GM12878 (cell line): ENCODE measurements around the gene ZMYND12. TPM values are rescaled to one million over a fixed set of nuclear protein-coding genes. Genes with fewer than 3 reads are reported as not detected.
A peak's percentile ranks its signal among the peaks of the same experiment; 100 is the strongest.

Experiments used
- BRCA1 ChIP-seq: IDR thresholded peaks from 2 replicates; pipeline ENCODE4 v1.6.1; 2011; ENCODE audit warnings: low read depth, low read length, improper control_type of control experiment
- CHD1 ChIP-seq: IDR thresholded peaks from 2 replicates; pipeline ENCODE4 v1.6.1; 2012; ENCODE audit warnings: low read depth, low read length, improper control_type of control experiment
- CHD2 ChIP-seq: IDR thresholded peaks from 2 replicates; pipeline ENCODE4 v1.6.1; 2011; ENCODE audit warnings: low read depth, low read length, improper control_type of control experiment, borderline replicate concordance
- GATAD2B ChIP-seq: fragments of 450-650 bp; conservative IDR thresholded peaks from 2 replicates; pipeline ENCODE4 v1.6.1; 2017; ENCODE audit warnings: low read depth, mild to moderate bottlenecking, moderate library complexity
- HDAC6 ChIP-seq: fragments of 200-600 bp; sonication (generic); IDR thresholded peaks from one replicate; pipeline ENCODE4 v1.8.0; 2017; ENCODE audit warnings: antibody characterized with exemption; ENCODE audit not compliant: unreplicated experiment
- IRF4 ChIP-seq: IDR thresholded peaks from 2 replicates; pipeline ENCODE4 v1.6.1; 2011; ENCODE audit warnings: low read depth, low read length
- JUND ChIP-seq: IDR thresholded peaks from 2 replicates; pipeline ENCODE4 v1.6.1; 2012; ENCODE audit warnings: low read depth, mild to moderate bottlenecking, low read length, improper control_type of control experiment, moderate library complexity
- NFXL1 ChIP-seq: fragments of 450-650 bp; IDR thresholded peaks from 2 replicates; pipeline ENCODE4 v1.6.1; 2017; ENCODE audit warnings: antibody characterized with exemption, mild to moderate bottlenecking, borderline replicate concordance
- RAD21 ChIP-seq: IDR thresholded peaks from 2 replicates; pipeline ENCODE4 v1.6.1; 2011; ENCODE audit warnings: mild to moderate bottlenecking, low read depth, low read length, moderate library complexity; ENCODE audit not compliant: insufficient read depth
- RAD51 ChIP-seq: fragments of 450-650 bp; IDR thresholded peaks from 2 replicates; pipeline ENCODE4 v1.6.1; 2016; ENCODE audit warnings: moderate library complexity, mild to moderate bottlenecking, inconsistent platforms
- RELA ChIP-seq: fragments of 450-650 bp; IDR thresholded peaks from 2 replicates; pipeline ENCODE4 v1.8.0; 2014; ENCODE audit warnings: borderline replicate concordance; ENCODE audit not compliant: partially characterized antibody
- YY1 ChIP-seq: IDR thresholded peaks from 2 replicates; pipeline ENCODE4 v1.6.1; 2011; ENCODE audit warnings: low read depth, mild to moderate bottlenecking, low read length
- ZNF207 ChIP-seq: fragments of 450-650 bp; IDR thresholded peaks from 2 replicates; pipeline ENCODE4 v1.6.1; 2014; ENCODE audit warnings: antibody characterized with exemption, mild to moderate bottlenecking, borderline replicate concordance
- polyA plus RNA-seq, 11 experiments: library from polyadenylated mRNA; depleted of rRNA in 4 of 11; unstranded in 6 of 11; stranded (reverse) in 5 of 11; fragments of >200 nt; fragmentation: Nextera tagmentation in 4 of 11; fragmentation: Illumina TruSeq in 1 of 11; extraction: Ambion mirVana in 4 of 11; extraction: Trizol in 1 of 11; gene quantifications; 1 replicate in 1 of 11; 2 replicates in 10 of 11; pipeline versions ENCODE4 v1.2.1 to v1.2.3, GENCODE V29; 2011 to 2016; ENCODE audit warnings: inconsistent platforms in 2 of 11, missing spikeins in 2 of 11, low read depth in 1 of 11
- total RNA-seq, 4 experiments: library from RNA; depleted of rRNA in 3 of 4; stranded (reverse); fragments of >200 nt in 3 of 4; fragmentation: Illumina TruSeq in 1 of 4; extraction: Trizol in 1 of 4; gene quantifications; 2 replicates each; pipeline versions ENCODE4 v1.2.1 to v1.2.3, GENCODE V29; 2013 to 2021
- TF ChIP-seq, protein P1 (sequence below): fragments of 450-650 bp; formaldehyde crosslinking; IDR thresholded peaks from 2 replicates; pipeline ENCODE4 v1.4.0; 2020; ENCODE audit warnings: mild to moderate bottlenecking, moderate library complexity
- TF ChIP-seq, protein P2 (sequence below): IDR thresholded peaks from 2 replicates; pipeline ENCODE4 v1.6.1; 2011; ENCODE audit warnings: borderline replicate concordance, low read depth, mild to moderate bottlenecking, moderate library complexity, mixed read lengths, low read length; ENCODE audit not compliant: insufficient read depth; ENCODE audit errors: extremely low read length
- TF ChIP-seq, protein P3 (sequence below): fragments of 450-650 bp; IDR thresholded peaks from 2 replicates; pipeline ENCODE4 v1.6.1; 2017; ENCODE audit warnings: mild to moderate bottlenecking, low read depth, inconsistent platforms; ENCODE audit not compliant: poor library complexity, severe bottlenecking
- TF ChIP-seq, protein P4 (sequence below): fragments of 450-650 bp; IDR thresholded peaks from 2 replicates; pipeline ENCODE4 v1.6.1; 2017; ENCODE audit warnings: mild to moderate bottlenecking, moderate library complexity

The ZMYND12 gene
- total and polyA plus RNA-seq, 10 of the 15 experiments (the other 5 are each of a cell fraction or from before 2014, with no cell fraction given) = 0.26 to 1.4 (median 0.67) TPM

DNA sequence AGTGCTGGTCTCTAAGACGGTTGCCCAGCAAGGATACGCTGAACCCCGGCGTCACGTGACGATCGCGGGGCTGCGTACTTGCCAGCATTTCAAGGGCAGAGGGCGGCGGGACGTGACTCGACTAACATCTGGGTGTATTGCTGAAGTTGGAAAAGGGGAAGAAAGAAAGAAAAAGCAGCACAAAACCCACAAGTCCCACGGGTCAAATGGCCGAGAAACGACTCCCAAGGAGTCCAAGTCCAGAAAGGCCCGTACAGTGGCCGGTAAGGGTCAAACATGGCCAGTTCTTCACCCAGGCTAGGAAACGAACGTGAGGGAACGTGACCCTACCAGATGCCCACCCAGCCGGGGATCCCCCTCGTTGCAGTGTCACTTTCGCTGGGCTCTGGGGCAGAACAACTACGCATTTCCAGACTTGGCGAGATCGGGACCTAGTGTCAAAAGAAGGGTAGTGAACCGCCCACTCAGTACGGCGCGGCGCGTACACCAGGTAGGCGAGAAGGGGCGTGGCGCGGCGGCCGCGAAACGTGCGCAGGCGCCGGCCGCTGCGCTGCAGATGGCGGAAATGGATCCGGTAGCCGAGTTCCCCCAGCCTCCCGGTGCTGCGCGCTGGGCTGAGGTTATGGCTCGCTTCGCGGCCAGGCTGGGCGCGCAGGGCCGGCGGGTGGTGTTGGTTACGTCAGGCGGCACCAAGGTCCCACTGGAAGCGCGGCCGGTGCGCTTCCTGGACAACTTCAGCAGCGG lies at the start of gene ZMYND12, which contains the start of gene PPCS (continued):
- TF ChIP-seq, protein P1, sequence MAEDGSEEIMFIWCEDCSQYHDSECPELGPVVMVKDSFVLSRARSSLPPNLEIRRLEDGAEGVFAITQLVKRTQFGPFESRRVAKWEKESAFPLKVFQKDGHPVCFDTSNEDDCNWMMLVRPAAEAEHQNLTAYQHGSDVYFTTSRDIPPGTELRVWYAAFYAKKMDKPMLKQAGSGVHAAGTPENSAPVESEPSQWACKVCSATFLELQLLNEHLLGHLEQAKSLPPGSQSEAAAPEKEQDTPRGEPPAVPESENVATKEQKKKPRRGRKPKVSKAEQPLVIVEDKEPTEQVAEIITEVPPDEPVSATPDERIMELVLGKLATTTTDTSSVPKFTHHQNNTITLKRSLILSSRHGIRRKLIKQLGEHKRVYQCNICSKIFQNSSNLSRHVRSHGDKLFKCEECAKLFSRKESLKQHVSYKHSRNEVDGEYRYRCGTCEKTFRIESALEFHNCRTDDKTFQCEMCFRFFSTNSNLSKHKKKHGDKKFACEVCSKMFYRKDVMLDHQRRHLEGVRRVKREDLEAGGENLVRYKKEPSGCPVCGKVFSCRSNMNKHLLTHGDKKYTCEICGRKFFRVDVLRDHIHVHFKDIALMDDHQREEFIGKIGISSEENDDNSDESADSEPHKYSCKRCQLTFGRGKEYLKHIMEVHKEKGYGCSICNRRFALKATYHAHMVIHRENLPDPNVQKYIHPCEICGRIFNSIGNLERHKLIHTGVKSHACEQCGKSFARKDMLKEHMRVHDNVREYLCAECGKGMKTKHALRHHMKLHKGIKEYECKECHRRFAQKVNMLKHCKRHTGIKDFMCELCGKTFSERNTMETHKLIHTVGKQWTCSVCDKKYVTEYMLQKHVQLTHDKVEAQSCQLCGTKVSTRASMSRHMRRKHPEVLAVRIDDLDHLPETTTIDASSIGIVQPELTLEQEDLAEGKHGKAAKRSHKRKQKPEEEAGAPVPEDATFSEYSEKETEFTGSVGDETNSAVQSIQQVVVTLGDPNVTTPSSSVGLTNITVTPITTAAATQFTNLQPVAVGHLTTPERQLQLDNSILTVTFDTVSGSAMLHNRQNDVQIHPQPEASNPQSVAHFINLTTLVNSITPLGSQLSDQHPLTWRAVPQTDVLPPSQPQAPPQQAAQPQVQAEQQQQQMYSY (CRISPR knock-in tag) = peak; percentile 81
- TF ChIP-seq RAD51 = peak; percentile 98
- TF ChIP-seq, protein P2, sequence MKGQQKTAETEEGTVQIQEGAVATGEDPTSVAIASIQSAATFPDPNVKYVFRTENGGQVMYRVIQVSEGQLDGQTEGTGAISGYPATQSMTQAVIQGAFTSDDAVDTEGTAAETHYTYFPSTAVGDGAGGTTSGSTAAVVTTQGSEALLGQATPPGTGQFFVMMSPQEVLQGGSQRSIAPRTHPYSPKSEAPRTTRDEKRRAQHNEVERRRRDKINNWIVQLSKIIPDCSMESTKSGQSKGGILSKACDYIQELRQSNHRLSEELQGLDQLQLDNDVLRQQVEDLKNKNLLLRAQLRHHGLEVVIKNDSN = peak; percentile 95
- TF ChIP-seq, protein P3, sequence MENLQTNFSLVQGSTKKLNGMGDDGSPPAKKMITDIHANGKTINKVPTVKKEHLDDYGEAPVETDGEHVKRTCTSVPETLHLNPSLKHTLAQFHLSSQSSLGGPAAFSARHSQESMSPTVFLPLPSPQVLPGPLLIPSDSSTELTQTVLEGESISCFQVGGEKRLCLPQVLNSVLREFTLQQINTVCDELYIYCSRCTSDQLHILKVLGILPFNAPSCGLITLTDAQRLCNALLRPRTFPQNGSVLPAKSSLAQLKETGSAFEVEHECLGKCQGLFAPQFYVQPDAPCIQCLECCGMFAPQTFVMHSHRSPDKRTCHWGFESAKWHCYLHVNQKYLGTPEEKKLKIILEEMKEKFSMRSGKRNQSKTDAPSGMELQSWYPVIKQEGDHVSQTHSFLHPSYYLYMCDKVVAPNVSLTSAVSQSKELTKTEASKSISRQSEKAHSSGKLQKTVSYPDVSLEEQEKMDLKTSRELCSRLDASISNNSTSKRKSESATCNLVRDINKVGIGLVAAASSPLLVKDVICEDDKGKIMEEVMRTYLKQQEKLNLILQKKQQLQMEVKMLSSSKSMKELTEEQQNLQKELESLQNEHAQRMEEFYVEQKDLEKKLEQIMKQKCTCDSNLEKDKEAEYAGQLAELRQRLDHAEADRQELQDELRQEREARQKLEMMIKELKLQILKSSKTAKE = peak; percentile 67
- TF ChIP-seq IRF4 = peak; percentile 67; the same call in 1 of the 2 replicates
- TF ChIP-seq, protein P4, sequence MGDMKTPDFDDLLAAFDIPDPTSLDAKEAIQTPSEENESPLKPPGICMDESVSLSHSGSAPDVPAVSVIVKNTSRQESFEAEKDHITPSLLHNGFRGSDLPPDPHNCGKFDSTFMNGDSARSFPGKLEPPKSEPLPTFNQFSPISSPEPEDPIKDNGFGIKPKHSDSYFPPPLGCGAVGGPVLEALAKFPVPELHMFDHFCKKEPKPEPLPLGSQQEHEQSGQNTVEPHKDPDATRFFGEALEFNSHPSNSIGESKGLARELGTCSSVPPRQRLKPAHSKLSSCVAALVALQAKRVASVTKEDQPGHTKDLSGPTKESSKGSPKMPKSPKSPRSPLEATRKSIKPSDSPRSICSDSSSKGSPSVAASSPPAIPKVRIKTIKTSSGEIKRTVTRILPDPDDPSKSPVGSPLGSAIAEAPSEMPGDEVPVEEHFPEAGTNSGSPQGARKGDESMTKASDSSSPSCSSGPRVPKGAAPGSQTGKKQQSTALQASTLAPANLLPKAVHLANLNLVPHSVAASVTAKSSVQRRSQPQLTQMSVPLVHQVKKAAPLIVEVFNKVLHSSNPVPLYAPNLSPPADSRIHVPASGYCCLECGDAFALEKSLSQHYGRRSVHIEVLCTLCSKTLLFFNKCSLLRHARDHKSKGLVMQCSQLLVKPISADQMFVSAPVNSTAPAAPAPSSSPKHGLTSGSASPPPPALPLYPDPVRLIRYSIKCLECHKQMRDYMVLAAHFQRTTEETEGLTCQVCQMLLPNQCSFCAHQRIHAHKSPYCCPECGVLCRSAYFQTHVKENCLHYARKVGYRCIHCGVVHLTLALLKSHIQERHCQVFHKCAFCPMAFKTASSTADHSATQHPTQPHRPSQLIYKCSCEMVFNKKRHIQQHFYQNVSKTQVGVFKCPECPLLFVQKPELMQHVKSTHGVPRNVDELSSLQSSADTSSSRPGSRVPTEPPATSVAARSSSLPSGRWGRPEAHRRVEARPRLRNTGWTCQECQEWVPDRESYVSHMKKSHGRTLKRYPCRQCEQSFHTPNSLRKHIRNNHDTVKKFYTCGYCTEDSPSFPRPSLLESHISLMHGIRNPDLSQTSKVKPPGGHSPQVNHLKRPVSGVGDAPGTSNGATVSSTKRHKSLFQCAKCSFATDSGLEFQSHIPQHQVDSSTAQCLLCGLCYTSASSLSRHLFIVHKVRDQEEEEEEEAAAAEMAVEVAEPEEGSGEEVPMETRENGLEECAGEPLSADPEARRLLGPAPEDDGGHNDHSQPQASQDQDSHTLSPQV = no peak
- TF ChIP-seq CHD1 = 0 out of 2 replicates have a peak, but pooled peaks have one; percentile 70
- TF ChIP-seq NFXL1 = no peak
- TF ChIP-seq RAD21 = no peak
- no peak for TF ChIP-seq RELA
- TF ChIP-seq ZNF207 = peak; percentile 63; the same call in 1 of the 2 replicates
- TF ChIP-seq YY1 = peak; percentile 88; the same call in 1 of the 2 replicates
- peak; percentile 4 for TF ChIP-seq HDAC6
- TF ChIP-seq CHD2 = peak; percentile 11; the same call in 1 of the 2 replicates
- no peak for TF ChIP-seq JUND
- TF ChIP-seq GATAD2B = 0 out of 2 replicates have a peak, but pooled peaks have one; percentile 92
- no peak for TF ChIP-seq BRCA1
